ENCODE data around the gene ASIC5.

ASIC5 gene

GRCh38 chr4:155780775-155781174 lies 85.3 kb downstream of the ASIC5 start:
- TF ChIP-seq EZH2phosphoT487 (conservative IDR thresholded peaks at IDR 0.05; ENCODE audit: low read length) (no peak), CTCF (IDR thresholded peaks at IDR 0.05; ENCODE audit: insufficient read depth, low read length, poor library complexity, severe bottlenecking) (no peak)
- Histone ChIP-seq H2AFZ (ENCODE audit: low read depth, low read length, severe bottlenecking) (no peak overlapping the region), H3K27ac (ENCODE audit: low read depth, low read length) (no peak overlapping the region), H3K9ac (ENCODE audit: low read length) (no peak overlapping the region), H3K27me3 (ENCODE audit: low read length) (no peaks in the 10 kb centered on the region), H3K9me2 (replicated peaks; ENCODE audit: insufficient read depth, low read length) (no peaks in the 10 kb centered on the region), H3K36me3 (ENCODE audit: low read length) (no peaks in the 10 kb centered on the region), H3K4me3 (ENCODE audit: insufficient read depth, low read length, poor library complexity, severe bottlenecking) (no peak overlapping the region), H3K9me3 (ENCODE audit: insufficient read depth, low read length) (no peaks in the 10 kb centered on the region), H3F3A (ENCODE audit: insufficient read depth) (no peaks in the 10 kb centered on the region), H3K4me2 (ENCODE audit: low read depth, low read length, poor library complexity, severe bottlenecking) (no peak overlapping the region), H3K79me2 (ENCODE audit: insufficient read depth, low read length) (no peaks in the 10 kb centered on the region), H4K20me1 (ENCODE audit: low read depth, low read length) (no peaks in the 10 kb centered on the region)

All from SU-DHL-6 (cell line).